EH (cell line): ENCODE data around the gene CEP78.
"Not testable (repeated sequence)": the region's sequence is repeated elsewhere in the genome, so short reads cannot be mapped to it uniquely, and the experiment has no call there.

Experiments
- DNase-seq: peaks from one replicate; pipeline ENCODE4 v3.0.0-alpha.2; 2015; ENCODE audit warnings: low read depth

CEP78 gene

GRCh38 chr9:78236551-78236910 is 656 bp downstream of the CEP78 start:
- no peak for DNase-seq

- no peak for DNase-seq
Observed at GRCh38 chr9:78238046-78239038, 2.5 kb downstream of the CEP78 start.

GRCh38 chr9:78239506-78239905 is 3.6 kb downstream of the CEP78 start:
- DNase-seq, result no peak

GRCh38 chr9:78242041-78242440 is 6.2 kb downstream of the CEP78 start:
- DNase-seq, result no peak

- no peak for DNase-seq
Observed at GRCh38 chr9:78243130-78243529, 7.3 kb downstream of the CEP78 start.

GRCh38 chr9:78245401-78245800 is 9.5 kb downstream of the CEP78 start:
- no peak for DNase-seq

- DNase-seq, result no peak
Observed at GRCh38 chr9:78248635-78249034, 12.8 kb downstream of the CEP78 start.

- DNase-seq, result no peak
Observed at GRCh38 chr9:78249542-78249941, 13.7 kb downstream of the CEP78 start.

GRCh38 chr9:78252616-78253015 is 16.7 kb downstream of the CEP78 start:
- DNase-seq, result no peak

- DNase-seq, result no peak
Observed at GRCh38 chr9:78253285-78253684, 17.4 kb downstream of the CEP78 start.

- DNase-seq, result peak; percentile 44
Observed at GRCh38 chr9:78261403-78262001, 25.6 kb downstream of the CEP78 start.

GRCh38 chr9:78262655-78263054 is 26.8 kb downstream of the CEP78 start:
- no peak for DNase-seq

- no peak for DNase-seq
Observed at GRCh38 chr9:78267889-78268288, 32.0 kb downstream of the CEP78 start.

- no peak for DNase-seq
Observed at GRCh38 chr9:78269784-78270183, 33.9 kb downstream of the CEP78 start.

GRCh38 chr9:78272307-78272706 is 36.4 kb downstream of the CEP78 start:
- DNase-seq, result no peak

GRCh38 chr9:78273761-78274160 is 37.9 kb downstream of the CEP78 start:
- DNase-seq, result peak; percentile 67

- peak; percentile 52 for DNase-seq
Observed at GRCh38 chr9:78278177-78278777, 42.4 kb downstream of the CEP78 start.

- no peak for DNase-seq
Observed at GRCh38 chr9:78278801-78279200, 42.9 kb downstream of the CEP78 start.

GRCh38 chr9:78280982-78281668 is 45.2 kb downstream of the CEP78 start:
- peak; percentile 55 for DNase-seq

- not testable (repeated sequence) for DNase-seq
Observed at GRCh38 chr9:78284181-78284580, 48.3 kb downstream of the CEP78 start.

GRCh38 chr9:78286125-78286524 is 50.2 kb downstream of the CEP78 start:
- DNase-seq, result no peak

GRCh38 chr9:78286946-78287388 is 51.1 kb downstream of the CEP78 start:
- DNase-seq, result no peak
